GM03348 (cell line): ENCODE results near the gene TIGD1.
A peak's percentile ranks its signal among the peaks of the same experiment; 100 is the strongest.

Experiments used
- DNase-seq: peaks from one replicate; pipeline ENCODE4 v3.0.0; 2012; ENCODE audit warnings: low spot score

The TIGD1 gene

GRCh38 chr2:232523682-232524597, 26.4 kb downstream of the TIGD1 start:
- peak; percentile 61 for DNase-seq

GRCh38 chr2:232523402-232523681, 27.0 kb downstream of the TIGD1 start:
- DNase-seq: no peak

GRCh38 chr2:232522623-232523401, 27.5 kb downstream of the TIGD1 start:
- DNase-seq: no peak

GRCh38 chr2:232521959-232522622, 28.3 kb downstream of the TIGD1 start:
- DNase-seq: peak; percentile 94

- DNase-seq: no peak
These were observed 29.3 kb downstream of the TIGD1 start for GRCh38 chr2:232521098-232521497.

- DNase-seq: no peak
These were observed 29.9 kb downstream of the TIGD1 start for GRCh38 chr2:232520489-232520888.

GRCh38 chr2:232519581-232520438, 30.5 kb downstream of the TIGD1 start, which contains the start of gene PRSS56:
Gene PRSS56, plus strand, starts transcription at chr2:232520388. Its CDS starts 211 bp downstream, at chr2:232520599.
- no peak for DNase-seq

- no peak for DNase-seq
These were observed 31.5 kb downstream of the TIGD1 start for GRCh38 chr2:232518844-232519243.

GRCh38 chr2:232516551-232516950, 33.8 kb downstream of the TIGD1 start:
- DNase-seq: no peak

GRCh38 chr2:232515639-232516038, 34.7 kb downstream of the TIGD1 start:
- DNase-seq: no peak

GRCh38 chr2:232513353-232513752, 37.0 kb downstream of the TIGD1 start:
- no peak for DNase-seq

- no peak for DNase-seq
These were observed 37.8 kb downstream of the TIGD1 start for GRCh38 chr2:232512602-232513001.

- DNase-seq: no peak
These were observed 38.9 kb downstream of the TIGD1 start for GRCh38 chr2:232511336-232511890.

- no peak for DNase-seq
These were observed 42.1 kb downstream of the TIGD1 start for GRCh38 chr2:232508251-232508650.

- no peak for DNase-seq
These were observed 43.6 kb downstream of the TIGD1 start for GRCh38 chr2:232506709-232507108.

GRCh38 chr2:232505856-232506255, 44.5 kb downstream of the TIGD1 start:
- no peak for DNase-seq

GRCh38 chr2:232504438-232504837, 45.9 kb downstream of the TIGD1 start:
- no peak for DNase-seq

- DNase-seq: no peak
These were observed 46.5 kb downstream of the TIGD1 start for GRCh38 chr2:232503809-232504323.

GRCh38 chr2:232502911-232503808, 47.2 kb downstream of the TIGD1 start:
- no peak for DNase-seq

- DNase-seq: no peak
These were observed 47.8 kb downstream of the TIGD1 start for GRCh38 chr2:232502511-232502910.
